ENCODE results near the gene ITGB6.
"Not testable (repeated sequence)": the region's sequence is repeated elsewhere in the genome, so short reads cannot be mapped to it uniquely, and the experiment has no call there.

- TF ChIP-seq POLR2A, CTCF (IDR thresholded peaks at IDR 0.05): not testable (repeated sequence)
These were observed 85.4 kb downstream of the ITGB6 start for GRCh38 chr2:160114721-160115120.

All from right lobe of liver (tissue), 4 donors.